Endothelial cell of umbilical vein (primary cell): ENCODE measurements around the gene TIMM29. TPM values are rescaled to one million over a fixed set of nuclear protein-coding genes. Genes with fewer than 3 reads are reported as not detected.

Source experiments
- BruUV-seq: library from RNA; stranded (reverse); fragments of 400-500 nt; replicated peaks from 2 replicates; lab custom pipeline; 2021; lab: Mats Ljungman, UMichigan
- CTCF ChIA-PET: fragments of 300-600, 350-600 bp; sonication (Branson Sonifier 250); formaldehyde crosslinking; loops from one replicate; lab custom pipeline; 2021; ENCODE audit warnings: antibody characterized with exemption, inconsistent platforms; lab: Charles Lee
- POLR2A ChIA-PET: fragments of 300-600, 350-600 bp; sonication (Branson Sonifier 250); formaldehyde crosslinking; loops from one replicate; lab custom pipeline; 2021; ENCODE audit warnings: antibody characterized with exemption, inconsistent platforms; lab: Charles Lee
- DNase-seq: peaks from one replicate; pipeline ENCODE4 v3.0.0-alpha.2; 2011; ENCODE audit warnings: low read depth, low spot score
- FAIRE-seq: peaks from 2 replicates; lab custom pipeline; 2011; peaks lifted over from hg19 to GRCh38; lab: Jason Lieb, UNC
- H2AFZ ChIP-seq: 2 replicates; pipeline ENCODE4 v1.6.0; 2012; ENCODE audit warnings: low read depth, low read length, control low read depth, inconsistent platforms
- H3K27ac ChIP-seq: 2 replicates; pipeline ENCODE4 v1.5.1; 2011; ENCODE audit warnings: low read depth, mild to moderate bottlenecking, control low read depth, low read length, moderate library complexity; ENCODE audit not compliant: insufficient read depth
- H3K27me3 ChIP-seq, 2 experiments: 2 replicates each; pipeline versions ENCODE4 v1.6.0 to v1.6.1; 2011; ENCODE audit warnings: low read length in 2 of 2, mixed read lengths in 1 of 2; ENCODE audit not compliant: control insufficient read depth in 2 of 2, insufficient read depth in 2 of 2
- H3K36me3 ChIP-seq, 2 experiments: 2 replicates in 1 of 2; 3 replicates in 1 of 2; pipeline ENCODE4 v1.5.1; 2011; ENCODE audit warnings: low read length in 2 of 2, mild to moderate bottlenecking in 1 of 2, moderate library complexity in 1 of 2; ENCODE audit not compliant: control insufficient read depth in 2 of 2, insufficient read depth in 2 of 2; ENCODE audit errors: extremely low read depth in 1 of 2
- H3K4me1 ChIP-seq: 3 replicates; pipeline ENCODE4 v1.5.1; 2011; ENCODE audit warnings: mild to moderate bottlenecking, low read length; ENCODE audit not compliant: control insufficient read depth, insufficient read depth; ENCODE audit errors: extremely low read depth
- H3K4me2 ChIP-seq: 2 replicates; pipeline ENCODE4 v1.6.1; 2011; ENCODE audit warnings: low read length, control low read depth, mixed read lengths; ENCODE audit not compliant: insufficient read depth
- H3K4me3 ChIP-seq, 3 experiments: fragments of 200-600 bp in 1 of 3; sonication (generic), shearing (Covaris generic) in 1 of 3; replicated peaks in 1 of 3; 2 replicates each; pipeline ENCODE4 v1.5.1; 2011 to 2016; ENCODE audit warnings: control low read depth in 3 of 3, low read length in 3 of 3, mild to moderate bottlenecking in 2 of 3, inconsistent platforms in 1 of 3, low read depth in 1 of 3, moderate library complexity in 1 of 3; ENCODE audit not compliant: insufficient read depth in 1 of 3
- H3K79me2 ChIP-seq: 2 replicates; pipeline ENCODE4 v1.6.0; 2012; ENCODE audit warnings: low read length, inconsistent platforms; ENCODE audit not compliant: control insufficient read depth, insufficient read depth
- H3K9ac ChIP-seq: replicated peaks from 2 replicates; pipeline ENCODE3; 2011; ENCODE audit warnings: low read length, control low read depth; ENCODE audit not compliant: insufficient read depth; ENCODE audit errors: extremely low read depth
- H3K9me1 ChIP-seq: replicated peaks from 3 replicates; pipeline ENCODE4 v1.6.0; 2011; ENCODE audit warnings: mild to moderate bottlenecking, low read length; ENCODE audit not compliant: control insufficient read depth, insufficient read depth; ENCODE audit errors: extremely low read depth
- H3K9me3 ChIP-seq: replicated peaks from 2 replicates; pipeline ENCODE4 v1.5.1; 2012; ENCODE audit warnings: low read length, inconsistent platforms; ENCODE audit not compliant: control insufficient read depth, insufficient read depth
- H4K20me1 ChIP-seq: replicated peaks from 2 replicates; pipeline ENCODE3; 2011; ENCODE audit warnings: mild to moderate bottlenecking, low read length; ENCODE audit not compliant: control insufficient read depth, insufficient read depth; ENCODE audit errors: extremely low read depth
- EZH2 ChIP-seq: IDR thresholded peaks from 2 replicates; pipeline ENCODE4 v1.6.1; 2012; ENCODE audit warnings: borderline replicate concordance, low read depth, mild to moderate bottlenecking, moderate library complexity, low read length, inconsistent platforms; ENCODE audit not compliant: severe bottlenecking
- FOS ChIP-seq: IDR thresholded peaks from 2 replicates; pipeline ENCODE4 v1.6.1; 2011; ENCODE audit warnings: mild to moderate bottlenecking, low read length, moderate library complexity, borderline replicate concordance; ENCODE audit not compliant: insufficient read depth
- GATA2 ChIP-seq: IDR thresholded peaks from 2 replicates; pipeline ENCODE4 v1.7.0; 2011; ENCODE audit warnings: low read depth, mild to moderate bottlenecking, moderate library complexity, mixed read lengths, low read length; ENCODE audit not compliant: insufficient read length, insufficient read depth
- JUN ChIP-seq: IDR thresholded peaks from 2 replicates; pipeline ENCODE4 v1.6.1; 2011; ENCODE audit warnings: borderline replicate concordance, low read depth; ENCODE audit not compliant: insufficient read length, insufficient read depth
- MYC ChIP-seq: IDR thresholded peaks from one replicate; pipeline ENCODE4 v1.6.1; 2011; ENCODE audit warnings: mild to moderate bottlenecking, low read depth, low read length
- POLR2A ChIP-seq: IDR thresholded peaks from 2 replicates; pipeline ENCODE4 v1.6.1; 2012; ENCODE audit warnings: low read depth, mild to moderate bottlenecking, control low read depth, low read length
- POLR2AphosphoS5 ChIP-seq: IDR thresholded peaks from 2 replicates; pipeline ENCODE4 v1.6.1; 2012; ENCODE audit warnings: low read depth, mild to moderate bottlenecking, control low read depth, low read length, moderate library complexity; ENCODE audit not compliant: insufficient read depth
- dilution Hi-C: fragments of 300-500 bp; cut with MboI; formaldehyde crosslinking; loops from one replicate; pipeline ENCODE4 v1.15.0; 2019; ENCODE audit warnings: low sequenced_read_pairs; ENCODE audit not compliant: extremely low pct_ligation_motif_present
- intact Hi-C: fragments of 100-400 bp; cut with micrococcal nuclease; formaldehyde crosslinking; loops from one replicate; pipeline ENCODE4 v1.10.0; 2022
- polyA plus RNA-seq, 4 experiments: library from polyadenylated mRNA; depleted of rRNA in 3 of 4; stranded (reverse) in 3 of 4; unstranded in 1 of 4; fragments of >200 nt; gene quantifications; 2 replicates each; pipeline versions ENCODE4 v1.2.1 to v1.2.3, GENCODE V29; 2011 to 2012; ENCODE audit warnings: missing spikeins in 1 of 4
- total RNA-seq: library from RNA; stranded (reverse); gene quantifications from 2 replicates; pipeline ENCODE4 v1.2.3, GENCODE V29; 2021
- TF ChIP-seq, protein P1 (sequence below): IDR thresholded peaks from 2 replicates; pipeline ENCODE4 v1.6.1; 2011; ENCODE audit not compliant: insufficient read depth, insufficient read length
- TF ChIP-seq, protein P2 (sequence below), 2 donors: IDR thresholded peaks; 1 replicate in 1 of 2; 2 replicates in 1 of 2; pipeline ENCODE4 v1.5.1; 2011; ENCODE audit warnings: low read length in 2 of 2, mild to moderate bottlenecking in 2 of 2, moderate library complexity in 2 of 2, control low read depth in 1 of 2, inconsistent platforms in 1 of 2, low read depth in 1 of 2; ENCODE audit not compliant: insufficient read depth in 1 of 2; ENCODE audit errors: extremely low read depth in 1 of 2

The TIMM29 gene
- total and polyA plus RNA-seq, 2 donors (not counting 3 experiments of a cell fraction or from before 2014, with no cell fraction given) = 10.7 to 20.6 TPM

DNA sequence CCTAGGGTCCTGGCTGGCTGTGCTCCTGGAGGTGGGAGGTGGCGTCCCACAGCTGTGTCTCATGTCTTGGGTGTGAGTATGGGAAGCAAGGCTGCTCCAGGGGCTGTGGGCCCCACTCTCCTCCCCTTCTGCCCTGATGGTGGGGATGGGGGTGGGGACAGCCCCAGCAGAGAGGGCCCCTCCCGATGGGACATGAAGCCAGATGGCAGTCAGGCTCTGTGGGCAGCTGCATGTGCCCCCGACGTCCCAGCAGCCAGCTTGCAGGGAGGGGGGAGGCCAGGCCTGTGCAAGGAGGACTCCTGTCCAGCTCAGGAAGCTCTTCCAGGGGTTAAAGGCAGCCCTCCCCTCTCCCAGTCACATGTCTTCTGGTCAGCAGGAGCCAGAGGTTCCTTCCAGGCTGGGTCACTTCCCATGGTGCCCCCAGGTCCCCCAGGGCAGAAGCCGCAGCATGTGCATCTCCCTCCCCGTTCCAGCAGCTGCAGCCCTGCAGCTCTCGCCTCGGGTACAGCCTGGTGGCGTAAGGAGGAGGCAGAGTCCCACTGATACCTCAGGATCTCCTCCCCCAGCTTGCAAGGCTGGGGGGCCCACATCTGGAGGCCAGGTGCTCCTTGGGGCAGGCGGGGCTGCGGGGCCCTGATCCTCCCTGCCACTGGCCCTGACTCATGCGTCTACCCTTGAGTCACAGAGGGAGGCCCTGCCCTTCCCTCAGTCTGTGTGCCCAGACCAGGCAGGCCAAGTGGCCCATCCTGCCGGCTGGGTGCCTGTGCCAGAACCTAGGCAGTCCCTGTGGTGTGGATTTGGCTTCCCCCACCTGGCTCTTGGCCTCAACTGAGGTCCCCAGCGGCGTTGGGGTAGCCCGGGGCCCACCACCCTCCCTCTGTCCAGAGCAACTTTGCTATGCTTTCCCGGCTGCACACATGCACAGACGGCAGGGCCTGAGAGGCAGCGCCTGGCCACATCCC is 13.2 kb upstream of the TIMM29 start:
- intact Hi-C loops = no loop called here

More for the DNA sequence above, 13.2 kb upstream of the TIMM29 start:
- FAIRE-seq (no peak), DNase-seq (no peak)
- Histone ChIP-seq H3K9ac (no peak overlapping the region), H3K9me3 (no peaks in the 10 kb centered on the region), H3K4me1 (no peaks in the 10 kb centered on the region), H3K4me2 (no peak overlapping the region), H3K27me3 (no peaks in the 10 kb centered on the region), H3K4me3 (no peak overlapping the region), H3K27ac (no peak overlapping the region), H4K20me1 (no peaks in the 10 kb centered on the region), H3K36me3 (peaks cover 0 to 38% of the 10 kb centered on the region in 2 experiments), H3K9me1 (no peaks in the 10 kb centered on the region), H2AFZ (no peak overlapping the region), H3K79me2 (no peaks in the 10 kb centered on the region)
- POLR2A ChIA-PET = no interaction called here
- CTCF ChIA-PET = interaction anchor here (0.6 to 1.6 kb wide), 3 partner anchors 43 to 44 kb away, joined by 4 read pairs; partner anchors contain the start of gene CARM1
- no TSS peak for BruUV-seq
- no peak for TF ChIP-seq GATA2
- TF ChIP-seq, protein P1, sequence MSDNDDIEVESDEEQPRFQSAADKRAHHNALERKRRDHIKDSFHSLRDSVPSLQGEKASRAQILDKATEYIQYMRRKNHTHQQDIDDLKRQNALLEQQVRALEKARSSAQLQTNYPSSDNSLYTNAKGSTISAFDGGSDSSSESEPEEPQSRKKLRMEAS = no peak
- no peak for TF ChIP-seq MYC
- TF ChIP-seq, protein P2, sequence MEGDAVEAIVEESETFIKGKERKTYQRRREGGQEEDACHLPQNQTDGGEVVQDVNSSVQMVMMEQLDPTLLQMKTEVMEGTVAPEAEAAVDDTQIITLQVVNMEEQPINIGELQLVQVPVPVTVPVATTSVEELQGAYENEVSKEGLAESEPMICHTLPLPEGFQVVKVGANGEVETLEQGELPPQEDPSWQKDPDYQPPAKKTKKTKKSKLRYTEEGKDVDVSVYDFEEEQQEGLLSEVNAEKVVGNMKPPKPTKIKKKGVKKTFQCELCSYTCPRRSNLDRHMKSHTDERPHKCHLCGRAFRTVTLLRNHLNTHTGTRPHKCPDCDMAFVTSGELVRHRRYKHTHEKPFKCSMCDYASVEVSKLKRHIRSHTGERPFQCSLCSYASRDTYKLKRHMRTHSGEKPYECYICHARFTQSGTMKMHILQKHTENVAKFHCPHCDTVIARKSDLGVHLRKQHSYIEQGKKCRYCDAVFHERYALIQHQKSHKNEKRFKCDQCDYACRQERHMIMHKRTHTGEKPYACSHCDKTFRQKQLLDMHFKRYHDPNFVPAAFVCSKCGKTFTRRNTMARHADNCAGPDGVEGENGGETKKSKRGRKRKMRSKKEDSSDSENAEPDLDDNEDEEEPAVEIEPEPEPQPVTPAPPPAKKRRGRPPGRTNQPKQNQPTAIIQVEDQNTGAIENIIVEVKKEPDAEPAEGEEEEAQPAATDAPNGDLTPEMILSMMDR (IDR thresholded peaks at IDR 0.05; ENCODE audit: extremely low read depth in 1 of 2, insufficient read depth in 1 of 2, low read depth in 1 of 2, low read length in 2 of 2) = no peak
- no peak for TF ChIP-seq POLR2AphosphoS5
- no peak for TF ChIP-seq EZH2
- TF ChIP-seq JUN = no peak
- TF ChIP-seq POLR2A = no peak
- TF ChIP-seq FOS = no peak
- dilution Hi-C loops = loop anchor here (10.0 kb wide), 1 partner anchor 109 kb away; no protein-coding TSS in a partner anchor
